Activated CD8-positive, alpha-beta T cell treated with anti-CD3 and anti-CD28 coated beads for 36 hours (primary cell): ENCODE results near the gene RNF180. TPM values are rescaled to one million over a fixed set of nuclear protein-coding genes. Genes with fewer than 3 reads are reported as not detected.
"Not testable (repeated sequence)": the region's sequence is repeated elsewhere in the genome, so short reads cannot be mapped to it uniquely, and the experiment has no call there.

Experiments used
- ATAC-seq: fragments of 200-7000 bp; cut with Tn5 transposase; one replicate; pipeline ENCODE4 v1.10.0; 2021; ENCODE audit warnings: mild to moderate bottlenecking, moderate library complexity
- CTCF ChIA-PET: fragments of 350-600 bp; sonication (Branson Sonifier 250); formaldehyde crosslinking; loops from one replicate; lab custom pipeline; 2021; ENCODE audit warnings: antibody characterized with exemption; lab: Charles Lee
- POLR2A ChIA-PET: fragments of 350-600 bp; sonication (Branson Sonifier 250); formaldehyde crosslinking; loops from one replicate; lab custom pipeline; 2021; ENCODE audit warnings: antibody characterized with exemption; lab: Charles Lee
- DNase-seq: peaks from one replicate; pipeline ENCODE4 v3.0.0-alpha.2; 2020
- H3K27ac Mint-ChIP-seq: one replicate; pipeline ENCODE4 v1.8.0; 2021; ENCODE audit warnings: mild to moderate bottlenecking, mixed read lengths
- H3K27me3 Mint-ChIP-seq: one replicate; pipeline ENCODE4 v1.8.0; 2021; ENCODE audit warnings: mixed read lengths
- H3K36me3 Mint-ChIP-seq: one replicate; pipeline ENCODE4 v1.8.0; 2021; ENCODE audit warnings: low read depth, mixed read lengths
- H3K4me1 Mint-ChIP-seq: one replicate; pipeline ENCODE4 v1.8.0; 2021; ENCODE audit warnings: low read depth, mixed read lengths
- H3K4me3 Mint-ChIP-seq: one replicate; pipeline ENCODE4 v1.8.0; 2021; ENCODE audit warnings: mild to moderate bottlenecking, moderate library complexity, mixed read lengths
- H3K9me3 Mint-ChIP-seq: one replicate; pipeline ENCODE4 v1.8.0; 2021; ENCODE audit warnings: mixed read lengths
- CTCF ChIP-seq: fragments of 200-600 bp; IDR thresholded peaks from one replicate; pipeline ENCODE4 v1.8.0; 2022; ENCODE audit warnings: antibody characterized with exemption, mild to moderate bottlenecking
- intact Hi-C: fragments of 100-400 bp; cut with micrococcal nuclease; formaldehyde crosslinking; loops from one replicate; pipeline ENCODE4 v1.10.0; 2022
- total RNA-seq, 2 experiments: library from RNA; stranded (reverse); gene quantifications; one replicate each; pipeline ENCODE4 v1.2.3, GENCODE V29; 2021

Gene RNF180
- total RNA-seq, 2 experiments from 2014 or later, result not detected

GRCh38 chr5:64213011-64213410, 47.4 kb downstream of the RNF180 start:
- ATAC-seq (no peak), DNase-seq (no peak)
- CTCF ChIA-PET, result interaction anchor here (1.4 kb wide), 1 partner anchor 16 kb away, joined by 4 read pairs; no protein-coding TSS in a partner anchor
- H3K9me3 Mint-ChIP-seq, result no peaks in the 10 kb centered on the region
- no peak for TF ChIP-seq CTCF
- intact Hi-C loops, result no loop called here
- H3K4me3 Mint-ChIP-seq, result no peak overlapping the region
- H3K4me1 Mint-ChIP-seq, result no peaks in the 10 kb centered on the region
- H3K36me3 Mint-ChIP-seq, result no peaks in the 10 kb centered on the region
- peaks cover 2% of the 10 kb centered on the region for H3K27me3 Mint-ChIP-seq
- no peak overlapping the region for H3K27ac Mint-ChIP-seq
- POLR2A ChIA-PET, result no interaction called here

DNA sequence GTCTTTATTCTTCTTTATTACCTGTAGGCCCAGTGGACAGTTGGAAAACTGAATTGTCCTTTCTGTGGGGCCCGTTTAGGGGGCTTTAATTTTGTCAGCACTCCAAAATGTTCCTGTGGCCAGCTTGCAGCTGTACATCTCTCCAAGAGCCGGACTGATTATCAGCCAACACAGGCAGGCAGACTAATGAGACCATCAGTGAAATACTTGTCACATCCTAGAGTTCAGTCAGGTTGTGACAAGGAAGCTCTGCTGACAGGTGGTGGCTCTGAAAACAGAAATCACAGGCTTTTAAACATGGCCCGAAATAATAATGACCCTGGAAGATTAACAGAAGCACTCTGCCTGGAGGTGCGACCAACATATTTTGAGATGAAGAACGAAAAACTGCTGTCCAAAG, 47.9 kb downstream of the RNF180 start:
- no peak for TF ChIP-seq CTCF
- intact Hi-C loops, result no loop called here

DNA sequence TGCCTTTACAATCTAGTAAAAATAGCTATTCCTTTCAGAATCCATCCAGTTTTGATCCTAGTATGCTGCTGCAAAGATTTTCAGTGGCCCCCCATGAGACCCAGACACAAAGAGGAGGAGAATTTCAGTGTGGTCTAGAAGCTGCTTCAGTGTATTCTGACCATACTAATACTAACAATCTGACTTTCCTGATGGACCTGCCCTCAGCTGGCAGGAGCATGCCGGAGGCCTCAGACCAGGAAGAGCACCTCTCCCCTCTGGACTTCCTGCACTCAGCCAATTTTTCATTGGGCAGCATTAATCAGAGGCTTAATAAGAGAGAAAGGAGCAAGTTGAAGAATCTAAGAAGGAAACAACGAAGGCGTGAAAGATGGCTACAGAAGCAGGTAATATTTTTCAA, 48.5 kb downstream of the RNF180 start:
- Mint-ChIP-seq H3K9me3 (no peaks in the 10 kb centered on the region), H3K27ac (no peak overlapping the region), H3K27me3 (peaks cover 2% of the 10 kb centered on the region), H3K4me3 (no peak overlapping the region), H3K4me1 (no peaks in the 10 kb centered on the region), H3K36me3 (no peaks in the 10 kb centered on the region)
- no peak for DNase-seq
- TF ChIP-seq CTCF, result no peak
- POLR2A ChIA-PET, result no interaction called here
- intact Hi-C loops, result no loop called here
- CTCF ChIA-PET, result interaction anchor here (1.4 kb wide), 1 partner anchor 15 kb away, joined by 4 read pairs; no protein-coding TSS in a partner anchor
- ATAC-seq, result no peak

More for the DNA sequence above, 47.9 kb downstream of the RNF180 start:
- no peak for ATAC-seq
- H3K27me3 Mint-ChIP-seq, result peaks cover 2% of the 10 kb centered on the region
- H3K9me3 Mint-ChIP-seq, result no peaks in the 10 kb centered on the region
- no peak overlapping the region for H3K27ac Mint-ChIP-seq
- POLR2A ChIA-PET, result no interaction called here
- H3K36me3 Mint-ChIP-seq, result no peaks in the 10 kb centered on the region
- H3K4me3 Mint-ChIP-seq, result no peak overlapping the region
- DNase-seq, result no peak
- CTCF ChIA-PET, result interaction anchor here (1.4 kb wide), 1 partner anchor 15 kb away, joined by 4 read pairs; no protein-coding TSS in a partner anchor
- H3K4me1 Mint-ChIP-seq, result no peaks in the 10 kb centered on the region

- ATAC-seq, result no peak
- no peaks in the 10 kb centered on the region for H3K4me1 Mint-ChIP-seq
- no peaks in the 10 kb centered on the region for H3K27me3 Mint-ChIP-seq
- ChIA-PET CTCF (no interaction called here), POLR2A (no interaction called here)
- intact Hi-C loops, result no loop called here
- no peak overlapping the region for H3K4me3 Mint-ChIP-seq
- no peak overlapping the region for H3K27ac Mint-ChIP-seq
- peaks cover 2% of the 10 kb centered on the region for H3K9me3 Mint-ChIP-seq
- TF ChIP-seq CTCF, result no peak
- no peak for DNase-seq
- H3K36me3 Mint-ChIP-seq, result no peaks in the 10 kb centered on the region
These were observed 56.3 kb downstream of the RNF180 start for GRCh38 chr5:64221911-64222310.

GRCh38 chr5:64225286-64225981, 59.8 kb downstream of the RNF180 start:
- CTCF ChIA-PET, ATAC-seq, H3K4me1 Mint-ChIP-seq, H3K4me3 Mint-ChIP-seq, H3K27ac Mint-ChIP-seq, DNase-seq, H3K27me3 Mint-ChIP-seq, H3K36me3 Mint-ChIP-seq, H3K9me3 Mint-ChIP-seq, POLR2A ChIA-PET: not testable (repeated sequence)
- intact Hi-C loops, result loop anchor here (5.0 kb wide), 1 partner anchor 557 kb away; no protein-coding TSS in a partner anchor

DNA sequence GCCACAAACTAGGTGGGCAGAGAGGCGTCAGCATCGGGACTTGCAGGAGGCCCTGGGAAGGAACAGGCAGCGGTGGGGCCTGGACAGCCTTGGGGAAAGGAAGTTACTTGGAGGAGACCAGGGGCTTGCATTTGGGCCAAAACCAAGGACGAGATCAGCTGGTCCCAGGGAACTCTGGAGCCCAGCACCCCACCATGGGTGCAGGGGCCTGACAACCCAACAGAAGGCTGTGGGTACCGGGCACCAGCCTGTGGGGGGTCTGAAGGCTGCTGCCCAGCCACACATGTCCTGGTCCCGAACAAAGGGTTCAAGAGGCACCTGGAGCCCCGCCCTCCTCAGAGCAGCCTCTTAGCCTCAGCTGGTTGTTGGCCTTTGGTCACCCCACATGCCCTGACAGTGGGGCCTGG, 61.5 kb downstream of the RNF180 start:
- H3K4me3 Mint-ChIP-seq, CTCF ChIA-PET, H3K4me1 Mint-ChIP-seq, H3K36me3 Mint-ChIP-seq, POLR2A ChIA-PET, H3K9me3 Mint-ChIP-seq, H3K27me3 Mint-ChIP-seq, H3K27ac Mint-ChIP-seq, DNase-seq, ATAC-seq: not testable (repeated sequence)
- intact Hi-C loops, result loop anchor here (5.0 kb wide), 1 partner anchor 555 kb away; no protein-coding TSS in a partner anchor
